Measurements from ENCODE around the gene FASN. TPM values are rescaled to one million over a fixed set of nuclear protein-coding genes. Genes with fewer than 3 reads are reported as not detected.
A peak's percentile ranks its signal among the peaks of the same experiment; 100 is the strongest.

FASN gene
- total and polyA plus RNA-seq, 2 of the 13 experiments (the other 11 are each of a cell fraction or from before 2014, with no cell fraction given) = 51.7 to 101 TPM

- no peak for TF ChIP-seq ZBTB40 (IDR thresholded peaks at IDR 0.05)
- peak; percentile 69; the same call in 1 of the 2 replicates for TF ChIP-seq ZBTB40 (CRISPR knock-in tag; IDR thresholded peaks at IDR 0.05)
- no peak for TF ChIP-seq ZFP1 (CRISPR knock-in tag; IDR thresholded peaks at IDR 0.05)
- no peak for TF ChIP-seq HNRNPH1 (optimal IDR thresholded peaks at IDR 0.05; ENCODE audit: low read depth, low read length)
- no peak for TF ChIP-seq PRPF4 (IDR thresholded peaks at IDR 0.05; ENCODE audit: low read depth, low read length, poor library complexity, severe bottlenecking)
- no peak for TF ChIP-seq SP1 (IDR thresholded peaks at IDR 0.05)
- TF ChIP-seq SP1 (CRISPR knock-in tag; IDR thresholded peaks at IDR 0.05) = peak; percentile 94
- TF ChIP-seq RAD51 (IDR thresholded peaks at IDR 0.05; ENCODE audit: borderline replicate concordance) = no peak
- no peak for TF ChIP-seq ZNF557 (CRISPR knock-in tag; IDR thresholded peaks at IDR 0.05)
- TF ChIP-seq ZBTB2 (CRISPR knock-in tag; IDR thresholded peaks at IDR 0.05; ENCODE audit: low read depth) = 0 out of 2 replicates have a peak, but pooled peaks have one; percentile 21
- no peak for TF ChIP-seq ZNF343 (CRISPR knock-in tag; IDR thresholded peaks at IDR 0.05)
- no peak for TF ChIP-seq TP53 (CRISPR knock-in tag; conservative IDR thresholded peaks at IDR 0.05)
- no peak; the same call in none of the 2 replicates for TF ChIP-seq GATAD2A (CRISPR knock-in tag; IDR thresholded peaks at IDR 0.05)
- TF ChIP-seq U2AF1 (optimal IDR thresholded peaks at IDR 0.05; ENCODE audit: low read depth, low read length) = no peak
- 0 out of 2 replicates have a peak, but pooled peaks have one; percentile 83 for TF ChIP-seq ZNF468 (CRISPR knock-in tag; IDR thresholded peaks at IDR 0.05)
- no peak for TF ChIP-seq ZNF597 (CRISPR knock-in tag; IDR thresholded peaks at IDR 0.05)
- no peak for TF ChIP-seq ZNF33A (CRISPR knock-in tag; IDR thresholded peaks at IDR 0.05; ENCODE audit: borderline replicate concordance)
- peak in 1 of 2 experiments; percentile 56; a peak in 1 of 4 replicates for TF ChIP-seq EP300 (IDR thresholded peaks at IDR 0.05; ENCODE audit: low read depth in 2 of 2, low read length in 2 of 2)
- peak; percentile 41; the same call in 1 of the 2 replicates for TF ChIP-seq EP300 (CRISPR knock-in tag; IDR thresholded peaks at IDR 0.05; ENCODE audit: borderline replicate concordance)
- TF ChIP-seq ATF1 (CRISPR knock-in tag; IDR thresholded peaks at IDR 0.05) = no peak
These were observed 60.7 kb downstream of the FASN start, which contains the start of gene DCXR (continued) for GRCh38 chr17:82037092-82037888.

Data from HepG2 (cell line).